IPS-15b (cell line): ENCODE measurements around the gene NFAT5.
"Not testable (repeated sequence)": the region's sequence is repeated elsewhere in the genome, so short reads cannot be mapped to it uniquely, and the experiment has no call there.

Experiments
- H3K27me3 ChIP-seq: one replicate; pipeline ENCODE4 v1.6.1; 2013; ENCODE audit warnings: low read length; ENCODE audit not compliant: control insufficient read depth, insufficient read depth
- H3K36me3 ChIP-seq: one replicate; pipeline ENCODE4 v1.6.1; 2013; ENCODE audit warnings: low read length; ENCODE audit not compliant: control insufficient read depth, insufficient read depth
- H3K4me1 ChIP-seq: one replicate; pipeline ENCODE4 v1.6.1; 2013; ENCODE audit warnings: mild to moderate bottlenecking, low read length; ENCODE audit not compliant: control insufficient read depth, insufficient read depth
- H3K4me3 ChIP-seq: one replicate; pipeline ENCODE4 v1.5.1; 2013; ENCODE audit warnings: low read depth, low read length
- H3K9ac ChIP-seq: one replicate; pipeline ENCODE4 v1.6.1; 2013; ENCODE audit warnings: low read depth, mild to moderate bottlenecking, low read length
- H3K9me3 ChIP-seq: one replicate; pipeline ENCODE4 v1.6.1; 2013; ENCODE audit warnings: mild to moderate bottlenecking, low read length; ENCODE audit not compliant: control insufficient read depth, insufficient read depth

NFAT5 gene

GRCh38 chr16:69721441-69721957, 155.7 kb downstream of the NFAT5 start:
- H3K36me3 ChIP-seq, result no peaks in the 10 kb centered on the region
- no peaks in the 10 kb centered on the region for H3K4me1 ChIP-seq
- no peak overlapping the region for H3K9ac ChIP-seq
- no peaks in the 10 kb centered on the region for H3K9me3 ChIP-seq
- H3K27me3 ChIP-seq, result no peaks in the 10 kb centered on the region
- no peak overlapping the region for H3K4me3 ChIP-seq

- Histone ChIP-seq H3K4me1 (no peaks in the 10 kb centered on the region), H3K9ac (no peak overlapping the region), H3K4me3 (no peak overlapping the region), H3K27me3 (no peaks in the 10 kb centered on the region), H3K36me3 (no peaks in the 10 kb centered on the region), H3K9me3 (no peaks in the 10 kb centered on the region)
Observed at GRCh38 chr16:69724414-69724873, 158.7 kb downstream of the NFAT5 start.

- no peak overlapping the region for H3K4me3 ChIP-seq
Observed at GRCh38 chr16:69724981-69725479, 159.3 kb downstream of the NFAT5 start.

GRCh38 chr16:69725480-69726312, 159.9 kb downstream of the NFAT5 start:
- H3K9ac ChIP-seq, result peak overlapping the region; percentile 47
- no peaks in the 10 kb centered on the region for H3K27me3 ChIP-seq
- no peaks in the 10 kb centered on the region for H3K9me3 ChIP-seq
- H3K36me3 ChIP-seq, result no peaks in the 10 kb centered on the region
- H3K4me1 ChIP-seq, result no peaks in the 10 kb centered on the region
- peak overlapping the region; percentile 90 for H3K4me3 ChIP-seq

More at GRCh38 chr16:69724981-69725479, 159.3 kb downstream of the NFAT5 start:
- Histone ChIP-seq H3K27me3 (no peaks in the 10 kb centered on the region), H3K9ac (no peak overlapping the region), H3K36me3 (no peaks in the 10 kb centered on the region), H3K9me3 (no peaks in the 10 kb centered on the region), H3K4me1 (no peaks in the 10 kb centered on the region)

GRCh38 chr16:69726313-69727060, 160.7 kb downstream of the NFAT5 start, which contains the start of gene NQO1:
TSS of gene NQO1 (minus strand) at chr16:69726560. CDS start at chr16:69726439, 121 bp downstream.
- Histone ChIP-seq H3K9me3 (no peaks in the 10 kb centered on the region), H3K4me3 (peak within 1 kb of the TSS; percentile 90), H3K9ac (peak within 1 kb of the TSS; percentile 80), H3K4me1 (no peaks in the 10 kb centered on the region), H3K27me3 (no peaks in the 10 kb centered on the region), H3K36me3 (no peaks in the 10 kb centered on the region)

GRCh38 chr16:69727916-69728270, 162.1 kb downstream of the NFAT5 start:
- no peaks in the 10 kb centered on the region for H3K4me1 ChIP-seq
- peak overlapping the region; percentile 90 for H3K4me3 ChIP-seq
- no peaks in the 10 kb centered on the region for H3K9me3 ChIP-seq
- peak overlapping the region; percentile 80 for H3K9ac ChIP-seq
- no peaks in the 10 kb centered on the region for H3K36me3 ChIP-seq
- H3K27me3 ChIP-seq, result no peaks in the 10 kb centered on the region

- H3K36me3 ChIP-seq, H3K4me1 ChIP-seq, H3K27me3 ChIP-seq, H3K9ac ChIP-seq, H3K4me3 ChIP-seq, H3K9me3 ChIP-seq: not testable (repeated sequence)
Observed at GRCh38 chr16:69729030-69729429, 163.3 kb downstream of the NFAT5 start.

GRCh38 chr16:69731280-69731679, 165.5 kb downstream of the NFAT5 start:
- not testable (repeated sequence) for H3K9ac ChIP-seq, H3K27me3 ChIP-seq, H3K36me3 ChIP-seq, H3K9me3 ChIP-seq, H3K4me1 ChIP-seq, H3K4me3 ChIP-seq

- no peaks in the 10 kb centered on the region for H3K36me3 ChIP-seq
- H3K4me1 ChIP-seq, result no peaks in the 10 kb centered on the region
- no peak overlapping the region for H3K4me3 ChIP-seq
- no peak overlapping the region for H3K9ac ChIP-seq
- H3K27me3 ChIP-seq, result no peaks in the 10 kb centered on the region
- H3K9me3 ChIP-seq, result no peaks in the 10 kb centered on the region
Observed at GRCh38 chr16:69732101-69732500, 166.3 kb downstream of the NFAT5 start.

GRCh38 chr16:69741519-69741918, 175.8 kb downstream of the NFAT5 start:
- Histone ChIP-seq H3K27me3 (no peaks in the 10 kb centered on the region), H3K36me3 (peaks cover 56% of the 10 kb centered on the region), H3K9ac (no peak overlapping the region), H3K4me3 (no peak overlapping the region), H3K9me3 (no peaks in the 10 kb centered on the region), H3K4me1 (no peaks in the 10 kb centered on the region)

GRCh38 chr16:69741951-69742904, 176.5 kb downstream of the NFAT5 start:
- Histone ChIP-seq H3K36me3 (peaks cover 62% of the 10 kb centered on the region), H3K4me1 (no peaks in the 10 kb centered on the region), H3K4me3 (no peak overlapping the region), H3K9me3 (no peaks in the 10 kb centered on the region), H3K27me3 (no peaks in the 10 kb centered on the region), H3K9ac (no peak overlapping the region)
